Type B pancreatic cell (in vitro differentiated cells): ENCODE data around the gene UBE2C. TPM values are rescaled to one million over a fixed set of nuclear protein-coding genes. Genes with fewer than 3 reads are reported as not detected.
A peak's percentile ranks its signal among the peaks of the same experiment; 100 is the strongest.

Experiments
- DNase-seq: peaks from one replicate; pipeline ENCODE4 v3.0.0; 2021; ENCODE audit warnings: mixed read lengths; ENCODE audit not compliant: unreplicated experiment; ENCODE audit errors: extremely low spot score
- H3K27ac Mint-ChIP-seq: 2 replicates; pipeline ENCODE4 v1.8.0; 2021; ENCODE audit warnings: mild to moderate bottlenecking, mixed read lengths
- H3K27me3 Mint-ChIP-seq: 2 replicates; pipeline ENCODE4 v1.8.0; 2021; ENCODE audit warnings: mixed read lengths
- H3K36me3 Mint-ChIP-seq: 2 replicates; pipeline ENCODE4 v1.8.0; 2021; ENCODE audit warnings: mixed read lengths
- H3K4me1 Mint-ChIP-seq: one replicate; pipeline ENCODE4 v1.8.0; 2021; ENCODE audit warnings: mixed read lengths; ENCODE audit not compliant: unreplicated experiment
- H3K4me3 Mint-ChIP-seq: 2 replicates; pipeline ENCODE4 v1.8.0; 2021; ENCODE audit warnings: mild to moderate bottlenecking, mixed read lengths
- H3K9me3 Mint-ChIP-seq: 2 replicates; pipeline ENCODE4 v1.8.0; 2021; ENCODE audit warnings: mixed read lengths
- total RNA-seq: library from RNA; stranded (reverse); gene quantifications from 2 replicates; pipeline ENCODE4 v1.2.1, GENCODE V29; 2021; ENCODE audit warnings: low replicate concordance
- TF ChIP-seq, protein P1 (sequence below): fragments of 200-600 bp; sonication (generic); conservative IDR thresholded peaks from 2 replicates; pipeline ENCODE4 v1.5.0; 2021; ENCODE audit warnings: antibody characterized with exemption, mild to moderate bottlenecking

Gene UBE2C
- total RNA-seq, 1 donor from 2014 or later, result 136 TPM

DNA sequence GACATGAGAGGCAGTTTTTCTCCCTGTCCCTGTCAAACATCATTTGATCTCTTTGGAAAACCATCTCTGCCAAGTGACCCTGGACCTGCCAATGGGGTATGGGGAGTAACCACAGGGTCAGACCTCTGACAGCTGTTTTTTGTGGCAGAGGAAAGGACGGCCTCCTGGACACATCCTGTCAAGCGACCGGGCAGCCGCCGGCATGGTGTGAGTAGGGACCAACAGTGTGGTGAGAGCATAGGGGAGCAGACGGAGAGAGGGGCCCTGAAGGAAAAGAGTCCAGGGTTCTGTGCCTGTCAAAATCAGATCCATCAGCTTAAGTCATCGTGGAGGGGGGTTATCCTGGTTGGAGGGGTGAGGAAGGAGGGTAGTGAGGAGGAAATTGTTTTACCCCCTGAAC, 10.6 kb upstream of the UBE2C start:
- Mint-ChIP-seq H3K4me1 (no peaks in the 10 kb centered on the region), H3K27ac (no peak overlapping the region), H3K4me3 (no peak overlapping the region), H3K27me3 (no peaks in the 10 kb centered on the region), H3K36me3 (peaks cover 16% of the 10 kb centered on the region), H3K9me3 (no peaks in the 10 kb centered on the region)
- no peak for DNase-seq
- TF ChIP-seq, protein P1, sequence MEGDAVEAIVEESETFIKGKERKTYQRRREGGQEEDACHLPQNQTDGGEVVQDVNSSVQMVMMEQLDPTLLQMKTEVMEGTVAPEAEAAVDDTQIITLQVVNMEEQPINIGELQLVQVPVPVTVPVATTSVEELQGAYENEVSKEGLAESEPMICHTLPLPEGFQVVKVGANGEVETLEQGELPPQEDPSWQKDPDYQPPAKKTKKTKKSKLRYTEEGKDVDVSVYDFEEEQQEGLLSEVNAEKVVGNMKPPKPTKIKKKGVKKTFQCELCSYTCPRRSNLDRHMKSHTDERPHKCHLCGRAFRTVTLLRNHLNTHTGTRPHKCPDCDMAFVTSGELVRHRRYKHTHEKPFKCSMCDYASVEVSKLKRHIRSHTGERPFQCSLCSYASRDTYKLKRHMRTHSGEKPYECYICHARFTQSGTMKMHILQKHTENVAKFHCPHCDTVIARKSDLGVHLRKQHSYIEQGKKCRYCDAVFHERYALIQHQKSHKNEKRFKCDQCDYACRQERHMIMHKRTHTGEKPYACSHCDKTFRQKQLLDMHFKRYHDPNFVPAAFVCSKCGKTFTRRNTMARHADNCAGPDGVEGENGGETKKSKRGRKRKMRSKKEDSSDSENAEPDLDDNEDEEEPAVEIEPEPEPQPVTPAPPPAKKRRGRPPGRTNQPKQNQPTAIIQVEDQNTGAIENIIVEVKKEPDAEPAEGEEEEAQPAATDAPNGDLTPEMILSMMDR, result no peak

DNA sequence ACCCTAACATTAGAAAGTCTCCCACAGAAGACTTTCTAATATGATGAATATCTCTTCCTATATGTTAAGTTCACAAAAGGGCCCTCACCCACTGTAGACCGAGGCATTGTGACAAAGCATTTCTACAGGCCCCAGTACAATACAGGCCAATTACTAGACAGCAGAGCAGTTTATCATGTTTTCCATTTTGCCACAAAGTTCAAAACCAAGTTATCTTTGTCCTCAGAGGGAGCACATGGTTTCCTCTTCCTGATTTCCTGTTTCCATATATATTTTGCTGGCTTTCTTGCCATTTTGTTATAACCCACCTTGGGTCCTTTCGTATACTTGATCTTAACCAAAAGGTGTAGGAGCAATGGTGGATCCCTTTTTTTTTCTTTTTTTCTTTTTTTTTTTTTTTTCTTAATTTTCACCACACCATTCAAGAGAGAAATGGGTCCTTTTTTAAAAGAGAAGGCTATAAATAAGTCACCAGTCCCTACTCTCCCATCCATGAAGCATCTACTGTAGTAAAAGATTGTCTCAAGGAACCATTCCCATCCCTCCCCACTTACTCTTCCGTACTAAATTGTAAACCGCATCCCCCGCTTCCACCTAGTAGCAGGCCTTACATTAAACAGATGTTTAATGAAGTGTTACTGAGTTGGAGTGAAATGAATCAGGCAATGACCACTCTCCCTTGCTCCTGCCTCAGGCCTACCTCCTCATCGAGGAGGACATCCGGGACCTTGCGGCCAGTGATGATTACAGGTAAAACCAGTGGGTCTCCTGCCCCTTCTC, 2.1 kb upstream of the UBE2C start:
- Mint-ChIP-seq H3K4me3 (no peak overlapping the region), H3K36me3 (peaks cover 20% of the 10 kb centered on the region), H3K4me1 (peaks cover 12% of the 10 kb centered on the region), H3K27me3 (no peaks in the 10 kb centered on the region), H3K9me3 (no peaks in the 10 kb centered on the region), H3K27ac (no peak overlapping the region)
- DNase-seq, result no peak
- TF ChIP-seq, protein P1, result no peak

DNA sequence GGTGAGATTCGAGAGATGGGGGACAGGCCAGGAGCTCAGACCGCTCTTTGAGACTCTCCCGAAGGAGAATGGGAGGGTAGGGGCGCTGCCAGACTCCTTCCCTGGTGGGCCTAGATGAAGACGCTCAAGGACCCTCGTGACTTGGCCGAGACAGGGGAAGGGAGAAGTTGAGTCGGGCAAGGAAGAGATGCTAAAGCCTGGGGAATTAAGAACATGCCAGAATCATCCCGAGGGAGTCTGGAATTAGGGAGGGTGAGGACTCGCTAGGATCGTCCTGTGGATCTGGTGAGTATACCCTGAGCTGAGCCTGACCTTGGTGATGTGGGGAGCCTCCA, 529 bp downstream of the UBE2C start:
- peak overlapping the region; percentile 83 for H3K27ac Mint-ChIP-seq
- H3K27me3 Mint-ChIP-seq, result no peaks in the 10 kb centered on the region
- H3K4me3 Mint-ChIP-seq, result peak overlapping the region; percentile 94
- TF ChIP-seq, protein P1, result no peak
- DNase-seq, result no peak
- H3K9me3 Mint-ChIP-seq, result no peaks in the 10 kb centered on the region
- H3K4me1 Mint-ChIP-seq, result peaks cover 20% of the 10 kb centered on the region
- H3K36me3 Mint-ChIP-seq, result peaks cover 23% of the 10 kb centered on the region

DNA sequence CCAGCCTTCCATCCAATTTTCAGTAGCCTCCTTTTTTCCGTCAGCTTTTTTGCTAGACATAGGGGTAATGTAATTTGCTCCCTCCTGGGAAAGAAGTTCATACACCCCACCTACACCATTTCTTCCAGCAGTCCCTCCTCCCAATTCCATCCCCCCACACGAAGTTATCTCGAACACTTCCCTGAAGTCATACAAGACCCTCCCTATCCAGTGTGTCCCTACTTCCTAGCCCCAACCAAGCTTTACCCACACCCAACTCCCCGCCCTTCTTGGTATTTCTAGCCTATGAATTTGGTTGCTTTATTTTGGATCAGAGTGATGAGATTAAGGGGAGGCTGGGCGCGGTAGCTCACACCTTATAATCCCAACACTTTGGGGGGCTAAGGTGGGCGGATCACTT, 1.0 kb downstream of the UBE2C start:
- Mint-ChIP-seq H3K4me1 (peaks cover 20% of the 10 kb centered on the region), H3K36me3 (peaks cover 23% of the 10 kb centered on the region), H3K9me3 (no peaks in the 10 kb centered on the region), H3K4me3 (peak overlapping the region; percentile 94), H3K27me3 (no peaks in the 10 kb centered on the region), H3K27ac (peak overlapping the region; percentile 83)
- no peak for DNase-seq
- TF ChIP-seq, protein P1, result no peak

DNA sequence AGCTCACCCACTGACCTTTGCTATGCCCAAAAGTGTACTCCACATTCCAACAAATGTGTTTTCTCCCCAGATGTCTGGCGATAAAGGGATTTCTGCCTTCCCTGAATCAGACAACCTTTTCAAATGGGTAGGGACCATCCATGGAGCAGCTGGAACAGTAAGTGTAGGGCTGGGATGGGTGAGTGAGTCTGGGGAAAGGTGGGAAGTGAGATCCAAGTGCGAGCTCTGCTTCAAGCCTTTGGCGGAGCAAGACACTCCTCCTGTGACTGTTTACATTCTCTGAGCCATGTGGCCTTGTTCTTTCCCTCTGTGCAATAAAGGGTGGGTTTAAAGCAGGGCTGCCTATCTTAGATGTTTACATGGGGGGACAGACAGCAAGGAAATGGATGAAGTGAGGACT, 1.9 kb downstream of the UBE2C start:
- Mint-ChIP-seq H3K27ac (no peak overlapping the region), H3K4me1 (peaks cover 20% of the 10 kb centered on the region), H3K36me3 (peaks cover 21% of the 10 kb centered on the region), H3K9me3 (no peaks in the 10 kb centered on the region), H3K4me3 (no peak overlapping the region), H3K27me3 (no peaks in the 10 kb centered on the region)
- TF ChIP-seq, protein P1, result no peak
- DNase-seq, result no peak
